ENCODE results near the gene KLF13. TPM values are rescaled to one million over a fixed set of nuclear protein-coding genes. Genes with fewer than 3 reads are reported as not detected.
A peak's percentile ranks its signal among the peaks of the same experiment; 100 is the strongest.

KLF13 gene
- total RNA-seq, 2 donors from 2014 or later: 101 to 119 TPM

GRCh38 chr15:31318429-31318828, 8.2 kb upstream of the KLF13 start:
- no peaks in the 10 kb centered on the region for H3K36me3 Mint-ChIP-seq (ENCODE audit: low read depth)
- no peaks in the 10 kb centered on the region for H3K27me3 Mint-ChIP-seq
- H3K4me1 Mint-ChIP-seq: peaks cover 16% of the 10 kb centered on the region
- no peak overlapping the region for H3K4me3 Mint-ChIP-seq
- H3K27ac Mint-ChIP-seq: no peak overlapping the region
- ATAC-seq (replicated peaks): no peak
- H3K9me3 Mint-ChIP-seq: peaks cover 3% of the 10 kb centered on the region

GRCh38 chr15:31320022-31320421, 6.6 kb upstream of the KLF13 start:
- Mint-ChIP-seq H3K27me3 (no peaks in the 10 kb centered on the region), H3K27ac (peak overlapping the region; percentile 2), H3K4me3 (no peak overlapping the region), H3K36me3 (ENCODE audit: low read depth) (no peaks in the 10 kb centered on the region), H3K9me3 (peaks cover 3% of the 10 kb centered on the region), H3K4me1 (peaks cover 16% of the 10 kb centered on the region)
- ATAC-seq (replicated peaks): no peak

- no peak for ATAC-seq (replicated peaks)
- H3K27ac Mint-ChIP-seq: no peak overlapping the region
- H3K36me3 Mint-ChIP-seq (ENCODE audit: low read depth): no peaks in the 10 kb centered on the region
- H3K4me3 Mint-ChIP-seq: no peak overlapping the region
- H3K9me3 Mint-ChIP-seq: peaks cover 3% of the 10 kb centered on the region
- H3K27me3 Mint-ChIP-seq: no peaks in the 10 kb centered on the region
- H3K4me1 Mint-ChIP-seq: peaks cover 16% of the 10 kb centered on the region
These were observed 5.2 kb upstream of the KLF13 start for GRCh38 chr15:31321418-31321817.

GRCh38 chr15:31322504-31322903, 4.1 kb upstream of the KLF13 start:
- Mint-ChIP-seq H3K4me1 (peaks cover 6% of the 10 kb centered on the region), H3K27ac (no peak overlapping the region), H3K9me3 (peaks cover 3% of the 10 kb centered on the region), H3K4me3 (no peak overlapping the region), H3K27me3 (no peaks in the 10 kb centered on the region), H3K36me3 (ENCODE audit: low read depth) (no peaks in the 10 kb centered on the region)
- no peak for ATAC-seq (replicated peaks)

- H3K27me3 Mint-ChIP-seq: no peaks in the 10 kb centered on the region
- H3K36me3 Mint-ChIP-seq (ENCODE audit: low read depth): peaks cover 5% of the 10 kb centered on the region
- peaks cover 3% of the 10 kb centered on the region for H3K9me3 Mint-ChIP-seq
- H3K4me3 Mint-ChIP-seq: no peak overlapping the region
- ATAC-seq (replicated peaks): no peak
- H3K27ac Mint-ChIP-seq: no peak overlapping the region
- H3K4me1 Mint-ChIP-seq: peaks cover 3% of the 10 kb centered on the region
These were observed 3.0 kb upstream of the KLF13 start for GRCh38 chr15:31323627-31324026.

GRCh38 chr15:31324186-31324585, 2.4 kb upstream of the KLF13 start:
- ATAC-seq (replicated peaks): no peak
- Mint-ChIP-seq H3K27me3 (no peaks in the 10 kb centered on the region), H3K9me3 (peaks cover 3% of the 10 kb centered on the region), H3K4me1 (peaks cover 3% of the 10 kb centered on the region), H3K27ac (peak overlapping the region; percentile 1), H3K4me3 (peak overlapping the region; percentile 77), H3K36me3 (ENCODE audit: low read depth) (peaks cover 10% of the 10 kb centered on the region)

GRCh38 chr15:31324806-31325594, 1.6 kb upstream of the KLF13 start:
- Mint-ChIP-seq H3K9me3 (peaks cover 3% of the 10 kb centered on the region), H3K27me3 (no peaks in the 10 kb centered on the region), H3K27ac (peak overlapping the region; percentile 78), H3K4me3 (peak overlapping the region; percentile 77), H3K4me1 (peaks cover 5% of the 10 kb centered on the region), H3K36me3 (ENCODE audit: low read depth) (peaks cover 19% of the 10 kb centered on the region)
- no peak for ATAC-seq (replicated peaks)

GRCh38 chr15:31325595-31326155, 960 bp upstream of the KLF13 start:
- Mint-ChIP-seq H3K9me3 (peaks cover 3% of the 10 kb centered on the region), H3K4me3 (peak overlapping the region; percentile 77), H3K4me1 (peaks cover 11% of the 10 kb centered on the region), H3K27ac (peak overlapping the region; percentile 78), H3K36me3 (ENCODE audit: low read depth) (peaks cover 25% of the 10 kb centered on the region), H3K27me3 (no peaks in the 10 kb centered on the region)
- no peak for ATAC-seq (replicated peaks)

GRCh38 chr15:31326875-31327668, 437 bp downstream of the KLF13 start:
- Mint-ChIP-seq H3K36me3 (ENCODE audit: low read depth) (peaks cover 37% of the 10 kb centered on the region), H3K4me3 (no peak overlapping the region), H3K9me3 (no peaks in the 10 kb centered on the region), H3K4me1 (peaks cover 22% of the 10 kb centered on the region), H3K27me3 (no peaks in the 10 kb centered on the region), H3K27ac (no peak overlapping the region)
- ATAC-seq (replicated peaks): peak; percentile 55

- Mint-ChIP-seq H3K9me3 (no peaks in the 10 kb centered on the region), H3K27ac (peak overlapping the region; percentile 93), H3K4me1 (peaks cover 30% of the 10 kb centered on the region), H3K4me3 (peak overlapping the region; percentile 96), H3K27me3 (no peaks in the 10 kb centered on the region), H3K36me3 (ENCODE audit: low read depth) (peaks cover 41% of the 10 kb centered on the region)
- no peak for ATAC-seq (replicated peaks)
These were observed 1.2 kb downstream of the KLF13 start for GRCh38 chr15:31327669-31328427.

- H3K27ac Mint-ChIP-seq: peak overlapping the region; percentile 93
- H3K4me1 Mint-ChIP-seq: peaks cover 30% of the 10 kb centered on the region
- peak overlapping the region; percentile 96 for H3K4me3 Mint-ChIP-seq
- no peaks in the 10 kb centered on the region for H3K27me3 Mint-ChIP-seq
- ATAC-seq (replicated peaks): peak; percentile 30
- H3K9me3 Mint-ChIP-seq: no peaks in the 10 kb centered on the region
- H3K36me3 Mint-ChIP-seq (ENCODE audit: low read depth): peaks cover 41% of the 10 kb centered on the region
These were observed 1.9 kb downstream of the KLF13 start for GRCh38 chr15:31328428-31328968.

- peak overlapping the region; percentile 96 for H3K4me3 Mint-ChIP-seq
- no peaks in the 10 kb centered on the region for H3K9me3 Mint-ChIP-seq
- H3K4me1 Mint-ChIP-seq: peaks cover 30% of the 10 kb centered on the region
These were observed 2.5 kb downstream of the KLF13 start for GRCh38 chr15:31328969-31329639.

GRCh38 chr15:31329640-31330010, 3.0 kb downstream of the KLF13 start:
- peaks cover 30% of the 10 kb centered on the region for H3K4me1 Mint-ChIP-seq
- no peak for ATAC-seq (replicated peaks)
- peak overlapping the region; percentile 93 for H3K27ac Mint-ChIP-seq
- no peaks in the 10 kb centered on the region for H3K27me3 Mint-ChIP-seq
- H3K36me3 Mint-ChIP-seq (ENCODE audit: low read depth): peaks cover 41% of the 10 kb centered on the region
- H3K9me3 Mint-ChIP-seq: no peaks in the 10 kb centered on the region
- peak overlapping the region; percentile 96 for H3K4me3 Mint-ChIP-seq

More at GRCh38 chr15:31328969-31329639, 2.5 kb downstream of the KLF13 start:
- ATAC-seq (replicated peaks): no peak
- Mint-ChIP-seq H3K27ac (peak overlapping the region; percentile 93), H3K36me3 (ENCODE audit: low read depth) (peaks cover 41% of the 10 kb centered on the region), H3K27me3 (no peaks in the 10 kb centered on the region)

Measured in activated T-helper 17 cell treated with anti-CD3 and anti-CD28 coated beads, Interleukin-2, amount 50 U/mL, for 72 hours (primary cell).